Measurements from ENCODE around the gene GSE1. TPM values are rescaled to one million over a fixed set of nuclear protein-coding genes. Genes with fewer than 3 reads are reported as not detected.
A peak's percentile ranks its signal among the peaks of the same experiment; 100 is the strongest.

GSE1 gene
- total and polyA plus RNA-seq, 2 of the 13 experiments (the other 11 are each of a cell fraction or from before 2014, with no cell fraction given): 16.1 to 31.2 TPM

- DNase-seq (ENCODE audit: low spot score) (no peak), ATAC-seq (no peak), FAIRE-seq (no peak)
- Histone ChIP-seq H3K36me3 (replicated peaks in 1 of 2; ENCODE audit: control insufficient read depth in 1 of 2, insufficient read depth in 2 of 2, low read length in 2 of 2) (peaks cover 21 to 43% of the 10 kb centered on the region in 2 experiments; a peak in 4 of 5 replicates), H3K79me2 (ENCODE audit: insufficient read depth, low read length) (peaks cover 92% of the 10 kb centered on the region), H3K9me3 (ENCODE audit: low read length) (peaks cover 12% of the 10 kb centered on the region), H3K9ac (ENCODE audit: insufficient read depth, low read depth, low read length) (no peak overlapping the region), H4K20me1 (ENCODE audit: insufficient read depth, low read length) (peaks cover 96% of the 10 kb centered on the region; the same call in 1 of the 2 replicates), H3K4me3 (replicated peaks in 1 of 3; ENCODE audit: insufficient read depth in 1 of 3, low read depth in 2 of 3, low read length in 3 of 3) (no peak overlapping the region), H3K27me3 (ENCODE audit: control insufficient read depth in 1 of 2, insufficient read depth in 2 of 2, low read length in 2 of 2) (no peaks in the 10 kb centered on the region), H3K27ac (ENCODE audit: extremely low read length, insufficient read depth, low read length) (no peak overlapping the region), H2AFZ (ENCODE audit: low read length) (no peak overlapping the region), H3K4me1 (ENCODE audit: insufficient read depth, low read length) (0 out of 2 replicates have a peak, but pooled peaks cover 5% of the 10 kb centered on the region), H3K4me2 (ENCODE audit: low read depth, low read length) (no peak overlapping the region)
- intact Hi-C loops (cut with micrococcal nuclease; ENCODE audit: unreplicated experiment): no loop called here
- ChIA-PET CTCF (ENCODE audit: low intra/inter-chr PET ratio, low total read pairs) (no interaction called here), POLR2A (no interaction called here)
- WGBS (ENCODE audit: low lambda C conversion rate): over 99% methylated on average over 6 of the region's 10 CpGs
- TF ChIP-seq, protein P1, sequence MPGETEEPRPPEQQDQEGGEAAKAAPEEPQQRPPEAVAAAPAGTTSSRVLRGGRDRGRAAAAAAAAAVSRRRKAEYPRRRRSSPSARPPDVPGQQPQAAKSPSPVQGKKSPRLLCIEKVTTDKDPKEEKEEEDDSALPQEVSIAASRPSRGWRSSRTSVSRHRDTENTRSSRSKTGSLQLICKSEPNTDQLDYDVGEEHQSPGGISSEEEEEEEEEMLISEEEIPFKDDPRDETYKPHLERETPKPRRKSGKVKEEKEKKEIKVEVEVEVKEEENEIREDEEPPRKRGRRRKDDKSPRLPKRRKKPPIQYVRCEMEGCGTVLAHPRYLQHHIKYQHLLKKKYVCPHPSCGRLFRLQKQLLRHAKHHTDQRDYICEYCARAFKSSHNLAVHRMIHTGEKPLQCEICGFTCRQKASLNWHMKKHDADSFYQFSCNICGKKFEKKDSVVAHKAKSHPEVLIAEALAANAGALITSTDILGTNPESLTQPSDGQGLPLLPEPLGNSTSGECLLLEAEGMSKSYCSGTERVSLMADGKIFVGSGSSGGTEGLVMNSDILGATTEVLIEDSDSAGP (CRISPR knock-in tag; IDR thresholded peaks at IDR 0.05; ENCODE audit: borderline replicate concordance): no peak
- TF ChIP-seq ARID2 (CRISPR knock-in tag; IDR thresholded peaks at IDR 0.05; ENCODE audit: borderline replicate concordance): no peak
- TF ChIP-seq ZNF589 (CRISPR knock-in tag; conservative IDR thresholded peaks at IDR 0.05): no peak
- peak; percentile 5 for TF ChIP-seq RBM22 (optimal IDR thresholded peaks at IDR 0.05; ENCODE audit: low read length)
- TF ChIP-seq ZNF143 (CRISPR knock-in tag; IDR thresholded peaks at IDR 0.05): no peak
- no peak for TF ChIP-seq ZXDC (CRISPR knock-in tag; IDR thresholded peaks at IDR 0.05)
- no peak for TF ChIP-seq GATA4 (IDR thresholded peaks at IDR 0.05; ENCODE audit: borderline replicate concordance, low read depth)
- no peak for TF ChIP-seq REPIN1 (CRISPR knock-in tag; IDR thresholded peaks at IDR 0.05; ENCODE audit: borderline replicate concordance, low read depth)
- TF ChIP-seq AGO2 (optimal IDR thresholded peaks at IDR 0.05; ENCODE audit: low read depth, low read length): peak; percentile 25
- TF ChIP-seq MED13 (CRISPR knock-in tag; IDR thresholded peaks at IDR 0.05): no peak
- BruUV-seq (replicated peaks): no TSS peak
- in situ Hi-C loops (cut with HindIII; ENCODE audit: extremely low pct_ligation_motif_present, low pct_unique_long_range_greater_than_20kb): no loop called here
These were observed 16.2 kb downstream of the GSE1 start for GRCh38 chr16:85629326-85629725.
